ENCODE data around the gene NACC2. TPM values are rescaled to one million over a fixed set of nuclear protein-coding genes. Genes with fewer than 3 reads are reported as not detected.
"Not testable (repeated sequence)": the region's sequence is repeated elsewhere in the genome, so short reads cannot be mapped to it uniquely, and the experiment has no call there.

Gene NACC2
- total RNA-seq, 4 donors from 2014 or later: 93.8 to 192 (median 142) TPM

DNA sequence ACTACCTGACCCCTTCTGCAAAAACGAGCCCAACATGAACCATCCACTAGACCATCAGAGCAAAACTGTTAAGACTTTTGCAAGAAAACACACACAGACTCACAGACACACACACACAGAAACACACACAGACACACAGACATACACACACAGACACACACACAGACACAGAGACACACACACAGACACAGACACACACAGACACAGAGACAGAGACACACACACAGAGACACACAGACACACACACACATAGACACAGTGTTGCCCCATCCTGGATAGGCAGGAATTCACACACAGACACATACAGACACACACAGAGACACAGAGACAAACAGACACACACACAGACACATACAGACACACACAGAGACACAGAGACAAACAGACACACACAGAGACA, 52.5 kb downstream of the NACC2 start:
- 42% methylated on average over 1 of the region's 1 CpG for WGBS
- Histone ChIP-seq H3K36me3 (peaks cover 0 to 46% (median 38%) of the 10 kb centered on the region in 4 donors), H3K4me1 (peaks cover 18 to 51% (median 44%) of the 10 kb centered on the region in 4 donors)

GRCh38 chr9:136040848-136041247, 54.2 kb downstream of the NACC2 start:
- DNase-seq (ENCODE audit: extremely low spot score); H3K27ac ChIP-seq (replicated peaks in 1 of 4); H3K27me3 ChIP-seq; H3K4me3 ChIP-seq; intact Hi-C loops (cut with DNase I): not testable (repeated sequence)
- Histone ChIP-seq H3K36me3 (peaks cover 0 to 34% (median 23%) of the 10 kb centered on the region in 4 donors), H3K9me3 (peaks cover 0 to 19% (median 11%) of the 10 kb centered on the region in 4 donors), H3K4me1 (peaks cover 5 to 34% (median 30%) of the 10 kb centered on the region in 4 donors)
- 98% methylated on average over 2 of the region's 2 CpGs for WGBS

More for the DNA sequence above, 52.5 kb downstream of the NACC2 start:
- H3K27ac ChIP-seq (replicated peaks in 1 of 4): no peak overlapping the region
- TF ChIP-seq EP300 (IDR thresholded peaks at IDR 0.05) (no peak), POLR2A (IDR thresholded peaks at IDR 0.05; ENCODE audit: low read depth) (no peak), POLR2AphosphoS5 (IDR thresholded peaks at IDR 0.05) (no peak)
- TF ChIP-seq, protein P1, sequence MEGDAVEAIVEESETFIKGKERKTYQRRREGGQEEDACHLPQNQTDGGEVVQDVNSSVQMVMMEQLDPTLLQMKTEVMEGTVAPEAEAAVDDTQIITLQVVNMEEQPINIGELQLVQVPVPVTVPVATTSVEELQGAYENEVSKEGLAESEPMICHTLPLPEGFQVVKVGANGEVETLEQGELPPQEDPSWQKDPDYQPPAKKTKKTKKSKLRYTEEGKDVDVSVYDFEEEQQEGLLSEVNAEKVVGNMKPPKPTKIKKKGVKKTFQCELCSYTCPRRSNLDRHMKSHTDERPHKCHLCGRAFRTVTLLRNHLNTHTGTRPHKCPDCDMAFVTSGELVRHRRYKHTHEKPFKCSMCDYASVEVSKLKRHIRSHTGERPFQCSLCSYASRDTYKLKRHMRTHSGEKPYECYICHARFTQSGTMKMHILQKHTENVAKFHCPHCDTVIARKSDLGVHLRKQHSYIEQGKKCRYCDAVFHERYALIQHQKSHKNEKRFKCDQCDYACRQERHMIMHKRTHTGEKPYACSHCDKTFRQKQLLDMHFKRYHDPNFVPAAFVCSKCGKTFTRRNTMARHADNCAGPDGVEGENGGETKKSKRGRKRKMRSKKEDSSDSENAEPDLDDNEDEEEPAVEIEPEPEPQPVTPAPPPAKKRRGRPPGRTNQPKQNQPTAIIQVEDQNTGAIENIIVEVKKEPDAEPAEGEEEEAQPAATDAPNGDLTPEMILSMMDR (IDR thresholded peaks at IDR 0.05): no peak
- no peaks in the 10 kb centered on the region for H3K27me3 ChIP-seq
- DNase-seq (ENCODE audit: extremely low spot score): no peak
- H3K9me3 ChIP-seq: peaks cover 0 to 10% (median 5%) of the 10 kb centered on the region in 4 donors
- intact Hi-C loops (cut with DNase I): no loop called here
- H3K4me3 ChIP-seq: no peak overlapping the region

DNA sequence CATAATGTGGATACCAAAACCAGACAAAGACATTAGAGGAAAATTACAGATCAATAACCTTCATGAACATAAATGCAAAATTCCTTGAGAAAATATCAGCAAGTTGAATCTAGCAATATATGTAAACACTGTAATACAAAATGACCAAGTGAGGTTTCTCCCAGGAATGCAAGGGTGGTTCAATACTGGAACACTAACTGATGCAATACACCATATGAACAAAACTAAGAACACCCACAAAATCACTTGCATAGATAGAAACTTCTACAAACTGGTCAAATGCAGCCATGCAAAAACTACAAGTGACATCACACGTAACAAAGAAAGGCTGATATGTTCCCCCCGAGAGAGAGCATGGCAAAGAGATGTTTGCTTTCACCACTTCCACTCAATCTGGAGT, 55.6 kb downstream of the NACC2 start:
- Histone ChIP-seq H3K4me3 (no peak overlapping the region), H3K27me3 (no peaks in the 10 kb centered on the region), H3K36me3 (peaks cover 0 to 21% (median 10%) of the 10 kb centered on the region in 4 donors), H3K9me3 (peaks cover 0 to 19% (median 11%) of the 10 kb centered on the region in 4 donors), H3K27ac (replicated peaks in 1 of 4) (no peak overlapping the region), H3K4me1 (peaks cover 0 to 31% (median 25%) of the 10 kb centered on the region in 4 donors)
- WGBS: 93% methylated on average over 2 of the region's 2 CpGs
- intact Hi-C loops (cut with DNase I): no loop called here
- DNase-seq (ENCODE audit: extremely low spot score): no peak
- TF ChIP-seq POLR2A (IDR thresholded peaks at IDR 0.05; ENCODE audit: low read depth): no peak
- TF ChIP-seq, protein P1 (IDR thresholded peaks at IDR 0.05): no peak
- TF ChIP-seq EP300 (IDR thresholded peaks at IDR 0.05): no peak
- TF ChIP-seq POLR2AphosphoS5 (IDR thresholded peaks at IDR 0.05): no peak

- H3K36me3 ChIP-seq: peaks cover 0 to 7% (median 0%) of the 10 kb centered on the region in 4 donors
- WGBS: 87% methylated on average over 2 of the region's 2 CpGs
- H3K27ac ChIP-seq (replicated peaks in 1 of 4): no peak overlapping the region
- H3K27me3 ChIP-seq: no peaks in the 10 kb centered on the region
- DNase-seq (ENCODE audit: extremely low spot score): no peak
- peaks cover 0 to 19% (median 11%) of the 10 kb centered on the region in 4 donors for H3K9me3 ChIP-seq
- intact Hi-C loops (cut with DNase I): no loop called here
- TF ChIP-seq, protein P1 (IDR thresholded peaks at IDR 0.05): no peak
- no peak for TF ChIP-seq POLR2AphosphoS5 (IDR thresholded peaks at IDR 0.05)
- no peak for TF ChIP-seq POLR2A (IDR thresholded peaks at IDR 0.05; ENCODE audit: low read depth)
- TF ChIP-seq EP300 (IDR thresholded peaks at IDR 0.05): no peak
- no peak overlapping the region for H3K4me3 ChIP-seq
- peaks cover 4 to 33% (median 18%) of the 10 kb centered on the region in 4 donors for H3K4me1 ChIP-seq
Measured at GRCh38 chr9:136036848-136037247, 58.2 kb downstream of the NACC2 start.

- WGBS: 70% methylated on average over 6 of the region's 6 CpGs
- TF ChIP-seq, protein P1 (IDR thresholded peaks at IDR 0.05): no peak
- TF ChIP-seq EP300 (IDR thresholded peaks at IDR 0.05): no peak
- no peak for TF ChIP-seq POLR2A (IDR thresholded peaks at IDR 0.05; ENCODE audit: low read depth)
- TF ChIP-seq POLR2AphosphoS5 (IDR thresholded peaks at IDR 0.05): no peak
- peaks cover 0 to 7% (median 0%) of the 10 kb centered on the region in 4 donors for H3K36me3 ChIP-seq
- H3K4me1 ChIP-seq: peaks cover 11 to 41% (median 26%) of the 10 kb centered on the region in 4 donors
- no peak overlapping the region for H3K27ac ChIP-seq (replicated peaks in 1 of 4)
- DNase-seq (ENCODE audit: extremely low spot score): no peak
- H3K27me3 ChIP-seq: no peaks in the 10 kb centered on the region
- no peak overlapping the region for H3K4me3 ChIP-seq
- intact Hi-C loops (cut with DNase I): no loop called here
- H3K9me3 ChIP-seq: peaks cover 0 to 19% (median 11%) of the 10 kb centered on the region in 4 donors
Measured at GRCh38 chr9:136036050-136036449, 59.0 kb downstream of the NACC2 start.

All from esophagus muscularis mucosa (tissue), 4 donors.